Neural cell (in vitro differentiated cells): Measurements from ENCODE around the gene FOLR2. TPM values are rescaled to one million over a fixed set of nuclear protein-coding genes. Genes with fewer than 3 reads are reported as not detected.

Experiments
- H2AFZ ChIP-seq: fragments of 200-600, 300-800 bp; sonication (generic), shearing (Covaris generic); 2 replicates; pipeline ENCODE4 v1.6.0; 2014; ENCODE audit warnings: low read depth, mild to moderate bottlenecking, antibody characterized with exemption, low read length, moderate library complexity
- H3F3A ChIP-seq: fragments of 200-600 bp; shearing (Covaris generic); 2 replicates; pipeline ENCODE4 v1.6.1; 2016; ENCODE audit warnings: mild to moderate bottlenecking, moderate library complexity, mixed read lengths, antibody characterized with exemption, low read length; ENCODE audit not compliant: insufficient read depth, poor library complexity, severe bottlenecking
- H3K27ac ChIP-seq: fragments of 200-600, 300-800 bp; sonication (generic), shearing (Covaris generic); 2 replicates; pipeline ENCODE4 v1.5.1; 2014; ENCODE audit warnings: mild to moderate bottlenecking, low read length, moderate library complexity
- H3K27me3 ChIP-seq: fragments of 300-800, 200-600 bp; sonication (generic), shearing (Covaris generic); 2 replicates; pipeline ENCODE4 v1.6.0; 2014; ENCODE audit warnings: mild to moderate bottlenecking, low read depth, low read length, moderate library complexity; ENCODE audit not compliant: insufficient read depth
- H3K36me3 ChIP-seq: fragments of 300-800, 200-600 bp; sonication (generic), shearing (Covaris generic); 2 replicates; pipeline ENCODE4 v1.5.1; 2014; ENCODE audit warnings: mild to moderate bottlenecking, antibody characterized with exemption, low read length, moderate library complexity; ENCODE audit not compliant: insufficient read depth
- H3K4me2 ChIP-seq: fragments of 300-800, 200-600 bp; sonication (generic), shearing (Covaris generic); 2 replicates; pipeline ENCODE4 v1.6.0; 2014; ENCODE audit warnings: mild to moderate bottlenecking, low read length
- H3K4me3 ChIP-seq: fragments of 300-800, 200-600 bp; sonication (generic), shearing (Covaris generic); 2 replicates; pipeline ENCODE4 v1.5.1; 2014; ENCODE audit warnings: mild to moderate bottlenecking, low read length, moderate library complexity
- H3K79me2 ChIP-seq: fragments of 200-600 bp; shearing (Covaris generic); replicated peaks from 2 replicates; pipeline ENCODE4 v1.6.0; 2014; ENCODE audit warnings: mild to moderate bottlenecking, low read length, moderate library complexity; ENCODE audit not compliant: insufficient read depth
- H3K9ac ChIP-seq: fragments of 300-800, 200-600 bp; sonication (generic), shearing (Covaris generic); 2 replicates; pipeline ENCODE4 v1.6.1; 2016; ENCODE audit warnings: mild to moderate bottlenecking, low read length, mixed read lengths
- H3K9me2 ChIP-seq: fragments of 200-600 bp; shearing (Covaris generic); 2 replicates; pipeline ENCODE4 v1.6.1; 2016; ENCODE audit warnings: mild to moderate bottlenecking, low read length, mixed read lengths; ENCODE audit not compliant: insufficient read depth
- H3K9me3 ChIP-seq: fragments of 200-600, 300-800 bp; sonication (generic), shearing (Covaris generic); 2 replicates; pipeline ENCODE4 v1.6.1; 2016; ENCODE audit warnings: mild to moderate bottlenecking, mixed run types, low read length, moderate library complexity, mixed read lengths
- H4K20me1 ChIP-seq: fragments of 200-600 bp; shearing (Covaris generic); 2 replicates; pipeline ENCODE4 v1.6.1; 2016; ENCODE audit warnings: mild to moderate bottlenecking, mixed run types; ENCODE audit not compliant: insufficient read depth
- CTCF ChIP-seq: fragments of 450-650 bp; IDR thresholded peaks from 2 replicates; pipeline ENCODE4 v1.5.1; 2014; ENCODE audit warnings: antibody characterized with exemption, mild to moderate bottlenecking, moderate library complexity; ENCODE audit not compliant: poor library complexity, severe bottlenecking
- EP300 ChIP-seq: fragments of 450-650 bp; conservative IDR thresholded peaks from 2 replicates; pipeline ENCODE4 v1.6.1; 2014; ENCODE audit warnings: antibody characterized with exemption, mild to moderate bottlenecking, moderate library complexity; ENCODE audit not compliant: poor library complexity, severe bottlenecking
- EZH2 ChIP-seq: fragments of 200-600, 300-800 bp; shearing (Covaris generic), sonication (generic); IDR thresholded peaks from 2 replicates; pipeline ENCODE4 v1.6.1; 2014; ENCODE audit warnings: antibody characterized with exemption, low read length, borderline replicate concordance, mild to moderate bottlenecking; ENCODE audit not compliant: insufficient read depth, poor library complexity, severe bottlenecking
- MXI1 ChIP-seq: fragments of 450-650 bp; conservative IDR thresholded peaks from 2 replicates; pipeline ENCODE4 v1.6.1; 2014; ENCODE audit warnings: antibody characterized with exemption, mild to moderate bottlenecking; ENCODE audit not compliant: poor library complexity, severe bottlenecking
- POLR2AphosphoS5 ChIP-seq: IDR thresholded peaks from 2 replicates; pipeline ENCODE4 v1.6.1; 2012
- RAD21 ChIP-seq: fragments of 450-650 bp; conservative IDR thresholded peaks from 2 replicates; pipeline ENCODE4 v1.6.1; 2014; ENCODE audit warnings: antibody characterized with exemption, mild to moderate bottlenecking, moderate library complexity
- SMC3 ChIP-seq: fragments of 450-650 bp; conservative IDR thresholded peaks from 2 replicates; pipeline ENCODE4 v1.6.1; 2014; ENCODE audit warnings: antibody characterized with exemption, mild to moderate bottlenecking, moderate library complexity; ENCODE audit not compliant: poor library complexity
- TAF1 ChIP-seq: IDR thresholded peaks from 2 replicates; pipeline ENCODE4 v1.6.1; 2012; ENCODE audit warnings: low read depth
- polyA plus RNA-seq: library from polyadenylated mRNA; depleted of rRNA; stranded (reverse); fragments of >200 nt; gene quantifications from 2 replicates; pipeline ENCODE4 v1.2.3, GENCODE V29; 2014
- TF ChIP-seq, protein P1 (sequence below): IDR thresholded peaks from 2 replicates; pipeline ENCODE4 v1.6.1; 2012; ENCODE audit warnings: borderline replicate concordance

FOLR2 gene
- polyA plus RNA-seq, 1 donor from 2014 or later, result not detected

DNA sequence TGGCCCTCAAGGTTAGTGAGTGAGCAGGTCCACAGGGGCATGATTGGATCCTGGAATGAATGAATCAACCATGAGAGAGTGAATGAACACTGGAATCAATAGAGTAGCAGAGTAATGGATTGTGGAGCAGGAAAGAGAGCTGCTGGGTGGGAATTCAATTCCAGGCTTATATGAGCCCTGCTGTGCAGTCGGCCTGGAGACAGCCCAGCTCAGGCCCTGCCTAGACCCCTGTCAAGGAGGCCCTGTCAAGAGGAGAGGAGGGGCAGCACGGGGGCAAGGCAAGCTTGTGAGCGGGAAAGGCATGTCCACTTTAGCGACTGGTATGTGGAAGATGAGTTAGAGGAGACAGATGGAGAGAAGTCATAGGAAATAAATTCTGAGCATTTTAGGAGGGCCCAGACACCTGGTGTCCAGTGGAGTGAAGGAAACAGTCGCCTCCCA, 25.9 kb upstream of the FOLR2 start:
- Histone ChIP-seq H3K36me3 (no peaks in the 10 kb centered on the region), H3K9ac (no peak overlapping the region), H3K4me3 (no peak overlapping the region), H3K27ac (no peak overlapping the region), H3K79me2 (no peaks in the 10 kb centered on the region), H3K9me2 (no peaks in the 10 kb centered on the region), H3K4me2 (no peak overlapping the region), H3K27me3 (no peaks in the 10 kb centered on the region), H2AFZ (no peak overlapping the region), H3F3A (no peaks in the 10 kb centered on the region), H3K9me3 (no peaks in the 10 kb centered on the region), H4K20me1 (no peaks in the 10 kb centered on the region)
- TF ChIP-seq POLR2AphosphoS5 (no peak), EP300 (no peak), TAF1 (no peak), MXI1 (no peak), RAD21 (no peak), CTCF (no peak), EZH2 (no peak), SMC3 (no peak)
- TF ChIP-seq, protein P1, sequence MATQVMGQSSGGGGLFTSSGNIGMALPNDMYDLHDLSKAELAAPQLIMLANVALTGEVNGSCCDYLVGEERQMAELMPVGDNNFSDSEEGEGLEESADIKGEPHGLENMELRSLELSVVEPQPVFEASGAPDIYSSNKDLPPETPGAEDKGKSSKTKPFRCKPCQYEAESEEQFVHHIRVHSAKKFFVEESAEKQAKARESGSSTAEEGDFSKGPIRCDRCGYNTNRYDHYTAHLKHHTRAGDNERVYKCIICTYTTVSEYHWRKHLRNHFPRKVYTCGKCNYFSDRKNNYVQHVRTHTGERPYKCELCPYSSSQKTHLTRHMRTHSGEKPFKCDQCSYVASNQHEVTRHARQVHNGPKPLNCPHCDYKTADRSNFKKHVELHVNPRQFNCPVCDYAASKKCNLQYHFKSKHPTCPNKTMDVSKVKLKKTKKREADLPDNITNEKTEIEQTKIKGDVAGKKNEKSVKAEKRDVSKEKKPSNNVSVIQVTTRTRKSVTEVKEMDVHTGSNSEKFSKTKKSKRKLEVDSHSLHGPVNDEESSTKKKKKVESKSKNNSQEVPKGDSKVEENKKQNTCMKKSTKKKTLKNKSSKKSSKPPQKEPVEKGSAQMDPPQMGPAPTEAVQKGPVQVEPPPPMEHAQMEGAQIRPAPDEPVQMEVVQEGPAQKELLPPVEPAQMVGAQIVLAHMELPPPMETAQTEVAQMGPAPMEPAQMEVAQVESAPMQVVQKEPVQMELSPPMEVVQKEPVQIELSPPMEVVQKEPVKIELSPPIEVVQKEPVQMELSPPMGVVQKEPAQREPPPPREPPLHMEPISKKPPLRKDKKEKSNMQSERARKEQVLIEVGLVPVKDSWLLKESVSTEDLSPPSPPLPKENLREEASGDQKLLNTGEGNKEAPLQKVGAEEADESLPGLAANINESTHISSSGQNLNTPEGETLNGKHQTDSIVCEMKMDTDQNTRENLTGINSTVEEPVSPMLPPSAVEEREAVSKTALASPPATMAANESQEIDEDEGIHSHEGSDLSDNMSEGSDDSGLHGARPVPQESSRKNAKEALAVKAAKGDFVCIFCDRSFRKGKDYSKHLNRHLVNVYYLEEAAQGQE, result no peak

DNA sequence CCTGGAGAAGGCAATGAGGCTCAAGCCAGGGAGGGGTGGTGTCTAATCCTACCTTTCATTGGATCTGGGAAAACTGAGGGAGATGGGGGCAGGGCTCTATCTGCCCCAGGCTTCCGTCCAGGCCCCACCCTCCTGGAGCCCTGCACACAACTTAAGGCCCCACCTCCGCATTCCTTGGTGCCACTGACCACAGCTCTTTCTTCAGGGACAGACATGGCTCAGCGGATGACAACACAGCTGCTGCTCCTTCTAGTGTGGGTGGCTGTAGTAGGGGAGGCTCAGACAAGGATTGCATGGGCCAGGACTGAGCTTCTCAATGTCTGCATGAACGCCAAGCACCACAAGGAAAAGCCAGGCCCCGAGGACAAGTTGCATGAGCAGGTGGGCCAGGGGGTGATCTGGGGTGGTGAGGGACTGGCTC, 24.6 kb upstream of the FOLR2 start, which contains the start of gene FOLR1:
Gene FOLR1 (plus strand): TSS at position 180 of the 421 bp plus-strand sequence. CDS start 34 bp downstream, at position 214.
- Histone ChIP-seq H3K27ac (no peak within 1 kb of the TSS), H3K79me2 (no peaks in the 10 kb centered on the region), H3K9ac (no peak within 1 kb of the TSS), H3K4me2 (no peak within 1 kb of the TSS), H3K36me3 (no peaks in the 10 kb centered on the region), H3F3A (no peaks in the 10 kb centered on the region), H3K9me3 (no peaks in the 10 kb centered on the region), H3K27me3 (no peaks in the 10 kb centered on the region), H3K9me2 (no peaks in the 10 kb centered on the region), H2AFZ (no peak within 1 kb of the TSS), H4K20me1 (no peaks in the 10 kb centered on the region), H3K4me3 (no peak within 1 kb of the TSS)
- TF ChIP-seq TAF1, result no peak
- no peak for TF ChIP-seq EP300
- no peak for TF ChIP-seq RAD21
- no peak for TF ChIP-seq MXI1
- TF ChIP-seq POLR2AphosphoS5, result no peak
- TF ChIP-seq CTCF, result no peak
- TF ChIP-seq, protein P1, result no peak
- no peak for TF ChIP-seq EZH2
- no peak for TF ChIP-seq SMC3
